ENCODE measurements around the gene CAPN5. TPM values are rescaled to one million over a fixed set of nuclear protein-coding genes. Genes with fewer than 3 reads are reported as not detected.
"Not testable (repeated sequence)": the region's sequence is repeated elsewhere in the genome, so short reads cannot be mapped to it uniquely, and the experiment has no call there.

CAPN5 gene
- polyA plus RNA-seq, 12 donors, result 7.9 to 29.4 (median 11.0) TPM; not detected in 1

DNA sequence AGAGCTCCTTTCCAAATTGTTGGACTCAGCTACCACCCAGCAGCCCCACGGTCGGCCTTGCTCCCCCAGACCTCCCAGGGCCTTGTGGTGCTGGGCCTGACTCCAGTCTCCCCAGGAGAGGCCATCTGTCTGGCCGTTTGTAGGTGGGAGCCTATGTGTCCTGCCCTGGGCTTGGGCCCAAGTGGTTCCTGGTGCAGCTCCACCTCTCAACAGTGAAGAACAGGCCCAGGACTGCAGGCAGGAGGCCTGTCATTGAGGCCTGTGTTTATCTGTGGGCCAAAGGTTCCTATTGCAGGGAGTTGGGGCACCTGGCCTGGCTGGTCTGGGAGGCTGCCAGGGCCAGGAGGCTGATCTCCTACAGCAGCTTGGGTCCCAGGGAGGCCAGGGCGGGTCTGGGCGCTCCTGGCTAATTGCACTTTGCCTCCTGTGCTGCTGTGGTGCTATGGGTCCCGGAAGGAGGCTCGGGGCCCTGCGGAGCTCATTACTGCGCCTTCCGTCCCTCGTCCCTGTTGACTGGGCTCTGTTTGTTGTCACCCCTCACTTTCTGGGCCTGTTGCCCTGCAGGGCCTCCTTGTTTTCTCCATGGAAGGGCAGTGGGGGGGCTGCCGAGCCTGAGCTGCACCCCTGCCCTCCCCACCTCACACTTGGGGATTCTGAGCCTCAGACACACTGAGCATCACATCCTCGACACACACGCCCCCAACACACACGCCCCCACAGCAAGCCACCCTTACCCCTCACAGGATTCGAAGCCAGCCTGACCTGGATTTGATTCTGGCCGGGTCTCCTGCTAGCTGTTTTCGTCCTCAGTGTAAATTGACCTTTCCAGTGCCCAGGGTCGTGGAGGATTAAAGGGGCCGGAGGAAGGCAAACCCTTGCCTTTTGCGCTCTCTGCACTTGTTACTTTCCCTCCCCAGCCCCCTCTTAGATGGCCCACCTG is 29.1 kb downstream of the CAPN5 start:
- DNase-seq, result no peak

DNA sequence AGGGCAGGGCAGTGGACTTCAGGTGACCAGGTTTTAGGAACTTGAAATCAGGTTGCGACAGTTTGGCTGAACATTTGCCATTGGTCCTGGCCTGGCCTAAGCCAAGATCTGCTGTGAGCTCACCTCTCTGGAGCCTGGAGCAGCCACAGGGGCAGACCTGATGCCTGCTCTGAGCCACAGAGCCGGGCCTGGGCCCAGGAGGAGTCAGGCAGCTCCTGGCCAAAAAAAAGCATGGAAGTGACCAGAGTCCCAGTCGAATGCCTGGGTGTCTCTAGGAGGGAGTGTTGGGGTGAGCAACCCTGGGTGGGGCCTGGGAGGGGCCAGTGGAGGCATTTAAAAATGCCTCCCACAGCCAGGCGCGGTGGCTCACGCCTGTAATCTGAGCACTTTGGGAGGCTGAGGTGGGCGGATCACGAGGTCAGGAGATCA is 29.8 kb downstream of the CAPN5 start:
- no peak for DNase-seq

DNA sequence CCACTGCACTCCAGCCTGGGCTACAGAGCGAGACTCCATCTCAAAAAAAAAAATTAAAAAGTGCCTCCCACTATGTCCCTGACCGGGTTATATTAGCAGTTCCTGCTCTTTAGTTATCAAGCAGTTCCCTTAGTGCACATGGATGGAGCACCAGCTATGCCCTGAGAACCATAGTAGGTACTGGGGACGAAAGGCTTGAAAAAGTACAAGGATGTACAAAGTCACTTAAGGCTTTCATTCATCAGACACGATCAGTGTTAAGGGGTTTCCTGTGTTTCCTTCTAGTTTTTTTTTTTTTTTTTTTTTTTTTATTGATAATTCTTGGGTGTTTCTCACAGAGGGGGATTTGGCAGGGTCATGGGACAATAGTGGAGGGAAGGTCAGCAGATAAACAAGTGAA is 30.4 kb downstream of the CAPN5 start:
- DNase-seq, result not testable (repeated sequence)

DNA sequence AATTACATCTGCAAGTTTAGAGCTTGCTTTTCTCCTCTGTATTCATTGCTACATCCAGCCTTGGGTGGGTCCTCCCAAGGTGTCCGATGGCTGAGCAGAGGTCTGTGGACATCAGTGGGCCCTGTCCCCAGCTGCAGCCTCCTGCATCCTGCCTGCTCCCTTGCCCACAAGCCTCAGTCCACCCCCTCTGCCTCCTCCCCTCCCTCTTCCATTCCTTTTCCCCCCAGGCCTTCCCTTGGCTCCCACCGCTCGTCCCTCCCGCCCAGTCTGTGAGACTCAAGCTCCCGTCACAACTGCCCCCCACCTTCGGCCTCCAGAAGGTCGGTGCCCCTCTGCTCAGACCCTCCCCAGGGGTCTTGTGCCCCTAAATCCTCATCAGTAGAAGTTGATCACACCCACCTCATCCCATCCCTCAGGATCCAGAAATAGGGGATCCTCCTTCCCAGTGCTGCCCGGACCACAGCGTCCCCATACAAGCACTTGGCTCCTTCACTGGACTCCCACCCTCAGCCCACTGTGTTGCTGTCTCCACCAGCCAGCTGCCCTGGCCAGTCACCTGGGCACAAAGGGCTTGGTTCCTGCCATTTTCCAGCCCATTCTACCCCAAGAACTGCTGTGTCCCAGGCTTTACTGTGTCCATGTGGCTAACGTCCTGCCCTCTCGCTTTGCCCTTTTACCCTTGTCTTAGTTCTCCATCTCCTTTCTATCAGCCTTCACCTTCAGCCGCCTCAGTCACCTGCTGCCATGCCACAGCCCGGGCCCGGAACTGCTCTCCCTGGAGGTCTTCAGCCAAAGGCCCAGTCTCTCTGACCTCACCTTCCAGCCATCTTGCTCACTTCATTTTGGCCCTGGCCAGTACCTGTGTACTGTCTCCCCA is 33.6 kb downstream of the CAPN5 start:
- DNase-seq, result no peak

- no peak for DNase-seq
Measured at GRCh38 chr11:77101043-77101537, 34.3 kb downstream of the CAPN5 start.

GRCh38 chr11:77102246-77103210 is 35.8 kb downstream of the CAPN5 start, which contains the start of gene OMP:
TSS of gene OMP (plus strand) at chr11:77102840. CDS start at chr11:77102840, 0 bp downstream.
- DNase-seq, result no peak

- no peak for DNase-seq
Measured at GRCh38 chr11:77103319-77103718, 36.5 kb downstream of the CAPN5 start.

DNA sequence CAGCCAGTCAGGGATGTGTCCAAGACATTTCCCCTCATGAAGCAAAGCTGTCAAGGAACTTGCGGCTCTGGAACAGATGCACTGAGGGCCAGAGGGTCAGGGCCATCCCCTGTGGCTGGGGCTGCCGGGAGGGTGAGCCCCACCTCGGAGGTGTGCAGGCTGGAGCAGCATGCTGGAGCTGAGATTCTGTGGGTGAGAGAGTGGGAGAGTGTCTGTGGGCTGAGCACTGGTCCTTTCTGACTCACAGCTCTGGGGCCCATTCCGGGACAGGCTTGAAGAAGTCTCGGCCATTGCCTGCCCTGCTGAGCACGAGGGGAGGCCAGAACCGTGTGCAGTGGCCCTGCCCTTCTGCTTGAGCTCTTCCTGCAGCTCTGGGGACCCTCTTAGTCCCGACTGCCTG is 38.0 kb downstream of the CAPN5 start:
- DNase-seq, result no peak

GRCh38 chr11:77106321-77106720 is 39.5 kb downstream of the CAPN5 start:
- no peak for DNase-seq

- DNase-seq, result no peak
Measured at GRCh38 chr11:77106759-77107158, 40.0 kb downstream of the CAPN5 start.

GRCh38 chr11:77107950-77108349 is 41.2 kb downstream of the CAPN5 start:
- DNase-seq, result no peak

GRCh38 chr11:77108436-77108835 is 41.7 kb downstream of the CAPN5 start:
- DNase-seq, result no peak

DNA sequence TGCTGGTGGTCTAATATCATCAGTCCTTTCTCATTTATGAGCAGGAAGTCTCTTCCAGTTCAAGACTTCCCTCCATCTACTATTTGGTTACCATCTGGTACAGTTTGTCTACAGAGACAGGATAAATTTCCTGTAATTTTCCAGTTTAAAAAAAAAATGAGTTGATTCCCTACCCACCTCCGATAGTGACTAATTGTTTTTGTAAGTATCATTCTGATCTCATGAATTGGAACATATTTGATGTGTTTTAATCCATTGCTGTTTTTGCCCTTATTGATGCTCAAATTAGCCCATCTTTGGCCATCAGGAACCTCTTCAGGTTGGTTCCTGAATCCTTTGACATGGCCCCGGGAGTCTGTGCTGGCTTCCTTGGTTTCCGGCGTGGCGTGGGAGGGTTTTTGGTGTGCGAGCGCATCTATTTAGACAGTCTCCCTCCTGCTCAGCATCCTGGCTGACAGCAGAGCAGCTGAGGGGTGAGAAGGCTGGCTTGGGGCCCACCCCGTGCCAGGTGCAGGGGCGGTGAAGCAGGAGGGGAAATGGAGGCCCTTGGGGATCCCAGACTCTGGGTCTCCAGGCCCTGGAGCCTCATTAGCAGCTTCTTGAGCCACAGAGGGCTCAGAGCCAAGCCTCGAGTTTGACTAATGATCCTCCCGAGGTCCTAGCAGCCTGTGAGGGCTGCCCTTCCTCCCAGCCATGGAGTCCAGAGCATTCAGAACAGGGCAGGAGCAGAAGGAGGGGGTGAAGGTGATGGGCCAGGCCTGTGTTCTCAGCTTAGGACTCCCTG is 42.7 kb downstream of the CAPN5 start:
- no peak for DNase-seq

GRCh38 chr11:77110836-77111235 is 44.1 kb downstream of the CAPN5 start:
- DNase-seq, result no peak

GRCh38 chr11:77111277-77111676 is 44.5 kb downstream of the CAPN5 start:
- DNase-seq, result no peak

- no peak for DNase-seq
Measured at GRCh38 chr11:77111946-77112345, 45.2 kb downstream of the CAPN5 start.

- DNase-seq, result no peak
Measured at GRCh38 chr11:77112641-77113381, 46.0 kb downstream of the CAPN5 start.

DNA sequence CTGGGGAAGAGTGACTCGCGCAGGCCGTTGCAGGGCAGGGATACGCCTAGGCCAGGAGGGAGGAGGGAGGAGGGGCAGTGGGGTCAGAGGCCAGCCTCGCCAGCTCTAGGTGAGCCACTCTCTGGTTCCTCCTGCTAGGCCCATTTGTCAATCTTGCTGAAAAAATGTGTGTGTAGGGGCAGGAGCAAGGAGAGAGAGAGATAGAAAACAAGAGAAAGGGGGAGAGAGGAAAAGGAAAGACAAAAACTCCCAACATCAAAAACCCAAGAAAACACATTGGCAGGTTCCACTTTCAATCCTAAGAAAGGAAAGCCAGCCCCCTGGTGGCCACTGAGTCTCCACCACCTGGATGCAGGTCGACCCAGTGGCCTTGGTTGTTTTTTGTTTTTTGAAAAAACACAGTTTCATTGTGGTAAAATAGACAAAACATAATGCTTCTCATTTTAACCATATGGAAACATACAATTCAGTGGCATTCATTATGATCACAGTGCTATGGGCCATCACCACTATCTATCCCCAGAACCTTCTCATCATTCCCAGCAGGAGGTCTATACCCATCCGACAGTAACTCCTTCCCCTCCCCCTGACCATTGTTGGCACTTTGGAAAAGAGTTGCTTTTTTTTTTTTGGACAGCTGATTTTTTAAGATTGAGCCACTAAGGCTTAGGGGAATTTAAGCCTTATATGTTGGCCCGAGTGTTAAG is 46.8 kb downstream of the CAPN5 start:
- DNase-seq, result no peak

DNA sequence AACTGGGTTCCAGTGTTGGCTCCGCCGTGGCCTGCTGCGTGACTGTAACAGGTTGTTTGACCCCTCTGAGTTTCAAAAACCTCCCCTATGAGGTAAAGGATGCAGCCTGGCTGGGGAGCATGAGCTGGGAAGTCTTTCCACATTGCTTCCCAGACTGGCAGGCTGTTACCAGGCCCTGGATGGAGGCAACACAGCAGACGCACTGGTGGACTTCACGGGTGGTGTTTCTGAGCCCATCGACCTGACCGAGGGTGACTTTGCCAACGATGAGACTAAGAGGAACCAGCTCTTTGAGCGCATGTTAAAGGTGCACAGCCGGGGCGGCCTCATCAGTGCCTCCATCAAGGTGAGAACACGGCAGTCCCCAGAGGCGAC is 47.3 kb downstream of the CAPN5 start:
- no peak for DNase-seq

All from muscle of arm (tissue), 12 donors.